B cell (primary cell): ENCODE measurements around the gene AMMECR1. TPM values are rescaled to one million over a fixed set of nuclear protein-coding genes. Genes with fewer than 3 reads are reported as not detected.

ENCODE experiments used
- ATAC-seq: fragments of 200-7000 bp; cut with Tn5 transposase; one replicate; pipeline ENCODE4 v1.10.0; 2021; ENCODE audit warnings: low read depth, mild to moderate bottlenecking, moderate number of reproducible peaks, moderate library complexity
- CTCF ChIA-PET: fragments of 350-600 bp; sonication (Branson Sonifier 250); formaldehyde crosslinking; loops from one replicate; lab custom pipeline; 2021; ENCODE audit warnings: antibody characterized with exemption, inconsistent platforms; lab: Charles Lee
- POLR2A ChIA-PET: fragments of 350-600 bp; sonication (Branson Sonifier 250); formaldehyde crosslinking; loops from one replicate; lab custom pipeline; 2021; ENCODE audit warnings: antibody characterized with exemption; lab: Charles Lee
- DNase-seq: peaks from one replicate; pipeline ENCODE4 v3.0.0; 2013
- H2AFZ ChIP-seq: 2 replicates; pipeline ENCODE4 v1.6.1; 2012; ENCODE audit warnings: mild to moderate bottlenecking, low read depth, low read length; ENCODE audit not compliant: insufficient read depth, poor library complexity, severe bottlenecking
- H3K27ac ChIP-seq, 2 donors: 1 replicate in 1 of 2; 2 replicates in 1 of 2; pipeline ENCODE4 v1.5.1; 2012 to 2013; ENCODE audit warnings: low read length in 2 of 2, mild to moderate bottlenecking in 2 of 2, moderate library complexity in 1 of 2
- H3K27me3 ChIP-seq, 4 experiments: fragments of 200-600 bp in 1 of 4; sonication (generic) in 1 of 4; replicated peaks in 1 of 4; 1 replicate in 2 of 4; 2 replicates in 2 of 4; pipeline versions ENCODE4 v1.6.1 to v1.7.0; 2013 to 2016; ENCODE audit warnings: low read length in 3 of 4, mild to moderate bottlenecking in 2 of 4, mixed read lengths in 1 of 4, moderate library complexity in 1 of 4; ENCODE audit not compliant: insufficient read depth in 4 of 4, control insufficient read depth in 3 of 4; ENCODE audit errors: control extremely low read depth in 1 of 4
- H3K36me3 ChIP-seq, 2 experiments: replicated peaks in 1 of 2; 1 replicate in 1 of 2; 2 replicates in 1 of 2; pipeline versions ENCODE4 v1.6.1 to v1.7.1; 2013; ENCODE audit warnings: low read length in 1 of 2; ENCODE audit not compliant: insufficient read depth in 2 of 2, control insufficient read depth in 1 of 2; ENCODE audit errors: control extremely low read depth in 1 of 2, extremely low read depth in 1 of 2
- H3K4me1 ChIP-seq, 2 donors: fragments of 200-600 bp in 1 of 2; sonication (generic) in 1 of 2; 1 replicate in 1 of 2; 2 replicates in 1 of 2; pipeline versions ENCODE4 v1.5.1 to v1.6.1; 2013 to 2017; ENCODE audit warnings: low read length in 2 of 2; ENCODE audit not compliant: control insufficient read depth in 2 of 2, insufficient read depth in 2 of 2
- H3K4me2 ChIP-seq: replicated peaks from 2 replicates; pipeline ENCODE3; 2012; ENCODE audit warnings: mild to moderate bottlenecking, low read depth, low read length; ENCODE audit not compliant: poor library complexity, severe bottlenecking
- H3K4me3 ChIP-seq, 5 experiments: fragments of 200-600 bp in 1 of 5; sonication (generic) in 1 of 5; 1 replicate in 3 of 5; 2 replicates in 2 of 5; pipeline versions ENCODE4 v1.5.1 to v1.7.0; 2011 to 2016; ENCODE audit warnings: low read length in 4 of 5, mild to moderate bottlenecking in 4 of 5, low read depth in 2 of 5, control low read depth in 1 of 5, moderate library complexity in 1 of 5; ENCODE audit not compliant: insufficient read depth in 1 of 5; ENCODE audit errors: control extremely low read depth in 1 of 5, extremely low read depth in 1 of 5
- H3K79me2 ChIP-seq: fragments of 200-600 bp; sonication (generic); one replicate; pipeline ENCODE4 v1.6.0; 2016; ENCODE audit warnings: low read length; ENCODE audit not compliant: control insufficient read depth, insufficient read depth
- H3K9ac ChIP-seq: fragments of 200-600 bp; sonication (generic); 2 replicates; pipeline ENCODE4 v1.6.1; 2017; ENCODE audit warnings: mild to moderate bottlenecking, low read length, moderate library complexity
- H3K9me3 ChIP-seq, 3 donors: one replicate each; pipeline versions ENCODE4 v1.6.1 to v1.7.1; 2013; ENCODE audit warnings: low read length in 2 of 3; ENCODE audit not compliant: control insufficient read depth in 2 of 3, insufficient read depth in 1 of 3; ENCODE audit errors: control extremely low read depth in 1 of 3
- H4K20me1 ChIP-seq: 2 replicates; pipeline ENCODE4 v1.6.0; 2012; ENCODE audit warnings: mild to moderate bottlenecking, low read length; ENCODE audit not compliant: insufficient read depth, control insufficient read depth, poor library complexity, severe bottlenecking
- H3K27ac Mint-ChIP-seq: one replicate; pipeline ENCODE4 v1.8.0; 2021; ENCODE audit warnings: mixed read lengths
- H3K27me3 Mint-ChIP-seq: one replicate; pipeline ENCODE4 v1.8.0; 2021; ENCODE audit warnings: mixed read lengths
- H3K4me1 Mint-ChIP-seq: one replicate; pipeline ENCODE4 v1.8.0; 2021; ENCODE audit warnings: mixed read lengths
- H3K4me3 Mint-ChIP-seq: one replicate; pipeline ENCODE4 v1.8.0; 2021; ENCODE audit warnings: mixed read lengths
- H3K9me3 Mint-ChIP-seq: one replicate; pipeline ENCODE4 v1.8.0; 2022; ENCODE audit warnings: mixed read lengths; ENCODE audit not compliant: insufficient read depth
- EZH2 ChIP-seq: IDR thresholded peaks from 2 replicates; pipeline ENCODE4 v1.6.1; 2012; ENCODE audit warnings: borderline replicate concordance, low read depth, mild to moderate bottlenecking, moderate library complexity, low read length; ENCODE audit not compliant: insufficient read depth, poor library complexity, severe bottlenecking
- intact Hi-C: fragments of 100-400 bp; cut with micrococcal nuclease; formaldehyde crosslinking; loops from one replicate; pipeline ENCODE4 v1.10.0; 2022
- polyA plus RNA-seq: library from polyadenylated mRNA; depleted of rRNA; stranded (reverse); fragments of >200 nt; gene quantifications from 2 replicates; pipeline ENCODE4 v1.2.3, GENCODE V29; 2012
- small RNA-seq: library from RNA; depleted of rRNA; stranded (forward); fragments of <200 nt; gene quantifications from one replicate; pipeline ENCODE3, GENCODE V24; 2012; ENCODE audit warnings: low replicate concordance, low read depth; ENCODE audit not compliant: insufficient read length
- total RNA-seq, 2 donors: library from RNA; stranded (reverse); fragments of 120-200 nt in 1 of 2; gene quantifications; 1 replicate in 1 of 2; 2 replicates in 1 of 2; pipeline versions ENCODE4 v1.2.3 to v1.2.4, GENCODE V29; 2013 to 2022
- TF ChIP-seq, protein P1 (sequence below): fragments of 200-600 bp; IDR thresholded peaks from one replicate; pipeline ENCODE4 v1.8.0; 2022; ENCODE audit warnings: antibody characterized with exemption, mild to moderate bottlenecking

Gene AMMECR1
- total and polyA plus RNA-seq, 2 donors (not counting 1 experiment from before 2014, with no cell fraction given): 5.7 to 12.7 TPM

DNA sequence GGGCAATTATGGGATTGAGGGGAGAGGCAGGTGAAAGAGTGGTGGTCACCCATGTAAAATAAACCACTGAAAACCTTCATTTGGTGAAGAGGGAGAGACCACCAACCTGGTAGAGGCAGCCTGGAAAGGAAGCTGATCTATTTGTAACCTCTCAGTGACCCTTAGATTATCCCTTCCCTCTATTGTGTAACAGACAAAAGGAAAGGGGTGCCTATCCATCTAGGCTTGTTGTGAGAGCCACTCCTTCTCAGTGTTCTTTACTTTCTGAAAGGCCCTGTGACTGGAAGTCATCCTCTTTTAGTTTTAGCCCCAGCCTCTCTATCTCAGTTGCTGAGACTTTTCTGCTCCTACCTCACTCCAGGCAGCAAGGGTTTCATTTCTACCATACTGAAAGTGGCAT lies 172.6 kb downstream of the AMMECR1 start:
- Mint-ChIP-seq H3K27ac (no peak overlapping the region), H3K9me3 (no peaks in the 10 kb centered on the region), H3K4me1 (peaks cover 7% of the 10 kb centered on the region), H3K4me3 (no peak overlapping the region), H3K27me3 (no peaks in the 10 kb centered on the region)
- no peak overlapping the region for H2AFZ ChIP-seq
- no peak overlapping the region for H3K4me2 ChIP-seq
- no peak overlapping the region for H3K4me3 ChIP-seq
- H3K9me3 ChIP-seq: peaks cover 0 to 3% (median 0%) of the 10 kb centered on the region in 3 donors
- H3K27ac ChIP-seq: no peak overlapping the region
- H4K20me1 ChIP-seq: no peaks in the 10 kb centered on the region
- H3K36me3 ChIP-seq: peaks cover 0 to 2% of the 10 kb centered on the region in 2 experiments
- no peak overlapping the region for H3K9ac ChIP-seq
- peaks cover 0 to 4% of the 10 kb centered on the region in 2 donors for H3K4me1 ChIP-seq
- no peak for TF ChIP-seq EZH2
- TF ChIP-seq, protein P1, sequence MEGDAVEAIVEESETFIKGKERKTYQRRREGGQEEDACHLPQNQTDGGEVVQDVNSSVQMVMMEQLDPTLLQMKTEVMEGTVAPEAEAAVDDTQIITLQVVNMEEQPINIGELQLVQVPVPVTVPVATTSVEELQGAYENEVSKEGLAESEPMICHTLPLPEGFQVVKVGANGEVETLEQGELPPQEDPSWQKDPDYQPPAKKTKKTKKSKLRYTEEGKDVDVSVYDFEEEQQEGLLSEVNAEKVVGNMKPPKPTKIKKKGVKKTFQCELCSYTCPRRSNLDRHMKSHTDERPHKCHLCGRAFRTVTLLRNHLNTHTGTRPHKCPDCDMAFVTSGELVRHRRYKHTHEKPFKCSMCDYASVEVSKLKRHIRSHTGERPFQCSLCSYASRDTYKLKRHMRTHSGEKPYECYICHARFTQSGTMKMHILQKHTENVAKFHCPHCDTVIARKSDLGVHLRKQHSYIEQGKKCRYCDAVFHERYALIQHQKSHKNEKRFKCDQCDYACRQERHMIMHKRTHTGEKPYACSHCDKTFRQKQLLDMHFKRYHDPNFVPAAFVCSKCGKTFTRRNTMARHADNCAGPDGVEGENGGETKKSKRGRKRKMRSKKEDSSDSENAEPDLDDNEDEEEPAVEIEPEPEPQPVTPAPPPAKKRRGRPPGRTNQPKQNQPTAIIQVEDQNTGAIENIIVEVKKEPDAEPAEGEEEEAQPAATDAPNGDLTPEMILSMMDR: no peak
- ATAC-seq (no peak), DNase-seq (no peak)
- intact Hi-C loops: loop anchor here (5.0 to 10.0 kb wide), 5 partner anchors 141 to 661 kb away; partner anchors contain the start of genes AMMECR1, GUCY2F and TMEM164
- H3K27me3 ChIP-seq: no peaks in the 10 kb centered on the region
- H3K79me2 ChIP-seq: no peaks in the 10 kb centered on the region
- ChIA-PET POLR2A (no interaction called here), CTCF (interaction anchor here (1.0 to 28.8 kb wide), 5 partner anchors 13 to 266 kb away, joined by 3 to 721 read pairs (median 7); no protein-coding TSS in a partner anchor)

Small RNAs within 50 kb of the gene (small RNA-seq; reads per million reads assigned to genes)
- gene GNG5P2: not detected
- 19.2 reads per million, percentile 89 among the genes with 10 or more reads in this experiment for gene SNORD96B

Other genes with a start within 250 kb of the AMMECR1 start
- not detected in 2 replicates for gene RTL9, start 40.8 kb upstream of the AMMECR1 start, total RNA-seq
- gene RTL9, start 40.8 kb upstream of the AMMECR1 start, polyA plus RNA-seq: not detected in 2 replicates